ENCODE results near the gene LARP4B.

DNA sequence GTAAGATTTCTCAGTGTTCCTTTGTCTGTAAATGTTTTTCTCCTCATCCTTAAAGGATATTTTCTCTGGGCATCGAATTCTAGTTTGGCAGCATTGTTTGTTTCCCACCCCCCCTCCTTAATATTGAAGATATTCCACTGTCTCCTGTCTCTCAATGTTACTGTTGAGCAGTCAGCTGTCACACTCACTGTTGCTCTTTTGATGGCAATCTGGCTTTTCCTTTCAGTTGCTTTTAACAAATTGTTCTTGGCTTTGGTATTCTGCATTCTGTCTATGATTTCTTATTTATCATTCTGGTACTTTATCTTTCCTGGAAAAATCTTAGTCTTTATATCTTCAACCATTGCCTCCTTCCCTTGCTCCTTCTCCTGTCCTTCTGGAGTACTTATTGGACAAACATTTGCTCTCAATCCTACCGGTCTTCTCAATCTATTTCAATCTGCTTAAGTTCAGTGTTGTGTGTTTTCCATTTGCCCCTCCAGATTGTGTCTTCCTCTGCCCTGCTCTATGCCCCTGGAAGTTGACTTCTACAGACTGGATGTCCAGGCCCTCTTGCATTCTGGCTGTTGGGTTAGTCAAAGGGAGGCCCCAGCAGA, 47.4 kb upstream of the LARP4B start:
- TF ChIP-seq POLR2A (IDR thresholded peaks at IDR 0.05): no peak
- TF ChIP-seq, protein P1, sequence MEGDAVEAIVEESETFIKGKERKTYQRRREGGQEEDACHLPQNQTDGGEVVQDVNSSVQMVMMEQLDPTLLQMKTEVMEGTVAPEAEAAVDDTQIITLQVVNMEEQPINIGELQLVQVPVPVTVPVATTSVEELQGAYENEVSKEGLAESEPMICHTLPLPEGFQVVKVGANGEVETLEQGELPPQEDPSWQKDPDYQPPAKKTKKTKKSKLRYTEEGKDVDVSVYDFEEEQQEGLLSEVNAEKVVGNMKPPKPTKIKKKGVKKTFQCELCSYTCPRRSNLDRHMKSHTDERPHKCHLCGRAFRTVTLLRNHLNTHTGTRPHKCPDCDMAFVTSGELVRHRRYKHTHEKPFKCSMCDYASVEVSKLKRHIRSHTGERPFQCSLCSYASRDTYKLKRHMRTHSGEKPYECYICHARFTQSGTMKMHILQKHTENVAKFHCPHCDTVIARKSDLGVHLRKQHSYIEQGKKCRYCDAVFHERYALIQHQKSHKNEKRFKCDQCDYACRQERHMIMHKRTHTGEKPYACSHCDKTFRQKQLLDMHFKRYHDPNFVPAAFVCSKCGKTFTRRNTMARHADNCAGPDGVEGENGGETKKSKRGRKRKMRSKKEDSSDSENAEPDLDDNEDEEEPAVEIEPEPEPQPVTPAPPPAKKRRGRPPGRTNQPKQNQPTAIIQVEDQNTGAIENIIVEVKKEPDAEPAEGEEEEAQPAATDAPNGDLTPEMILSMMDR (IDR thresholded peaks at IDR 0.05): no peak
